A549 treated with CORT108297 at 1 μM for 4 hours (cell line): Measurements from ENCODE around the gene KLRD1. TPM values are rescaled to one million over a fixed set of nuclear protein-coding genes. Genes with fewer than 3 reads are reported as not detected.

Experiments
- total RNA-seq: library from RNA; stranded (reverse); fragments of 200-300 nt; extraction: Qiagen RNA extraction; gene quantifications from 5 replicates; pipeline ENCODE4 v1.2.3, GENCODE V29; 2022

KLRD1 gene, protein sequence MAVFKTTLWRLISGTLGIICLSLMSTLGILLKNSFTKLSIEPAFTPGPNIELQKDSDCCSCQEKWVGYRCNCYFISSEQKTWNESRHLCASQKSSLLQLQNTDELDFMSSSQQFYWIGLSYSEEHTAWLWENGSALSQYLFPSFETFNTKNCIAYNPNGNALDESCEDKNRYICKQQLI
- total RNA-seq = not detected in 5 replicates

DNA sequence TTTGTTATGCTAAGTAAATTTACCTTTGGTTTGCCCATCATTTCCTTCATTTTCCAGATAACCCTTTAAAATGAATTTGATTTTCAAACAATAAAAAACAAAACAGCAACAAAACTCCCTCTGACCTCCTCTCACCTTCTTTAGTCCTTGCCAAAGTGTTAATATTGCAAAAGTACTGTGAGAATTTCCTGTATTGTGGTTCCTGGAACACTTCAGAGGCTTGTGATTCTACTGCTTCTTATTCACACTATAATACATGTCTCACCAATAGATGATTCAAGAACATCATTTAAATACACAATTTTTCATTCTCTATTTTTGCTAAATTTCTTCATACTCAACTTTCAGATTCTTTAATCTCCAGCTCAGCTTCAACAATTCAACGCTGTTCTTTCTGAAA lies at the start of gene KLRD1:
TSS of gene KLRD1 (plus strand) at position 241 of the 400 bp plus-strand sequence. CDS start 208 bp downstream, outside the sequence.

Other genes starting within 250 kb of the KLRD1 start
- gene CLEC1A, start 208.9 kb upstream of the KLRD1 start, total RNA-seq = not detected in 5 replicates
- not detected in 5 replicates for gene CLEC7A, start 177.7 kb upstream of the KLRD1 start, total RNA-seq
- gene OLR1, start 135.7 kb upstream of the KLRD1 start, total RNA-seq = 0.67 to 1.8 TPM (median 1.0 TPM) in 5 replicates
- gene TMEM52B, start 128.8 kb upstream of the KLRD1 start, total RNA-seq = 0.10 to 0.47 TPM (median 0.14 TPM) in 4 of 5 replicates, not detected in the other
- gene GABARAPL1, start 95.0 kb upstream of the KLRD1 start, total RNA-seq = 32.0 to 41.5 TPM (median 38.0 TPM) in 5 replicates
- 0.08 TPM in 1 of 5 replicates, not detected in the others for gene KLRK1, start 82.2 kb downstream of the KLRD1 start, total RNA-seq
- not detected in 5 replicates for gene KLRC4, start 101.9 kb downstream of the KLRD1 start, total RNA-seq
- gene KLRC3, start 112.7 kb downstream of the KLRD1 start, total RNA-seq = 0.12 to 0.40 TPM (median 0.23 TPM) in 5 replicates
- 1.3 to 2.7 TPM (median 2.1 TPM) in 5 replicates for gene KLRC2, start 128.1 kb downstream of the KLRD1 start, total RNA-seq
- gene KLRC1, start 145.5 kb downstream of the KLRD1 start, total RNA-seq = not detected in 5 replicates
- 0.53 to 0.88 TPM (median 0.65 TPM) in 5 replicates for gene EIF2S3B, start 198.0 kb downstream of the KLRD1 start, total RNA-seq